Naive thymus-derived CD8-positive, alpha-beta T cell (primary cell): ENCODE results near the gene ZNF138. TPM values are rescaled to one million over a fixed set of nuclear protein-coding genes. Genes with fewer than 3 reads are reported as not detected.
"Not testable (repeated sequence)": the region's sequence is repeated elsewhere in the genome, so short reads cannot be mapped to it uniquely, and the experiment has no call there.

ENCODE experiments used
- ATAC-seq, 2 donors: fragments of 150-1000 bp; cut with Tn5 transposase in 1 of 2; sonication (Bioruptor Pico), chemical (Tn5 transposase) in 1 of 2; 1 replicate in 1 of 2; 2 replicates in 1 of 2; pipeline ENCODE4 v1.10.0; 2021; ENCODE audit warnings: mild to moderate bottlenecking in 2 of 2, moderate library complexity in 2 of 2
- POLR2A ChIA-PET: fragments of 350-600 bp; sonication (Branson Sonifier 250); formaldehyde crosslinking; loops from one replicate; lab custom pipeline; 2021; ENCODE audit warnings: antibody characterized with exemption; lab: Charles Lee
- DNase-seq, 10 donors: peaks; one replicate each; pipeline versions ENCODE4 v3.0.0 to v3.0.0-alpha.2; 2020 to 2022
- H3K27ac Mint-ChIP-seq, 10 donors: one replicate each; pipeline ENCODE4 v1.8.0; 2020 to 2022; ENCODE audit warnings: mild to moderate bottlenecking in 10 of 10, mixed read lengths in 10 of 10, moderate library complexity in 4 of 10, inconsistent platforms in 1 of 10
- H3K27me3 Mint-ChIP-seq, 5 donors: one replicate each; pipeline ENCODE4 v1.8.0; 2021 to 2022; ENCODE audit warnings: mixed read lengths in 5 of 5
- H3K36me3 Mint-ChIP-seq, 3 donors: one replicate each; pipeline ENCODE4 v1.8.0; 2020 to 2022; ENCODE audit warnings: mixed read lengths in 3 of 3, mild to moderate bottlenecking in 2 of 3, inconsistent platforms in 1 of 3
- H3K4me1 Mint-ChIP-seq, 4 donors: one replicate each; pipeline ENCODE4 v1.8.0; 2021 to 2022; ENCODE audit warnings: mixed read lengths in 4 of 4
- H3K4me3 Mint-ChIP-seq, 10 donors: one replicate each; pipeline ENCODE4 v1.8.0; 2020 to 2022; ENCODE audit warnings: mild to moderate bottlenecking in 10 of 10, mixed read lengths in 10 of 10, moderate library complexity in 6 of 10, inconsistent platforms in 1 of 10
- H3K9me3 Mint-ChIP-seq, 9 donors: one replicate each; pipeline ENCODE4 v1.8.0; 2020 to 2022; ENCODE audit warnings: mixed read lengths in 9 of 9, mild to moderate bottlenecking in 3 of 9, inconsistent platforms in 1 of 9, moderate library complexity in 1 of 9
- polyA plus RNA-seq, 3 donors: library from polyadenylated mRNA; unstranded; fragments of 300-500 nt; fragmentation: Illumina TruSeq; gene quantifications; one replicate each; pipeline ENCODE4 v1.2.3, GENCODE V29; 2021
- total RNA-seq, 8 experiments: library from RNA in 2 of 8; stranded (reverse) in 2 of 8; gene quantifications; one replicate each; pipeline ENCODE4 v1.2.3 and lab custom pipeline; 2021 to 2026

The ZNF138 gene
- total and polyA plus RNA-seq, 5 experiments from 2014 or later: 9.2 to 20.4 (median 13.0) TPM

DNA sequence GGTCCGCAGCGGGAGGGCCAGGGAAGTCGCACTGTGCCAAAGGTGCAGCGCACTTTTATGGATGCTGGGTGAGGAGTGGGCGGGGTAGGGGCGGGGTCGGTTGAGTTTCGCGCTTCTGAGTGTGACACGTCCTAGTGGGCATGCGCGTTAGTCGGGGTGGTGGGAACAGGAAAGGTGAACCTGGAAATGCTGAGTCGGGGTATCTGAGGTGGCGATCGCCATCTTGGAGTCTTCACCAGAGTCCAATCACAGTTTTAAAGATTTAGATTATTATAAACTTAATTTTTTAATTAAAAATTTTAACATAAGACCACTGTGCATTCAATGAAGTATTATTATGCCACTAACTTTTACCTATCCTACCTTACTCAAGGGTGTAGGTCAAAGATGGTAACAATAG is 45.7 kb downstream of the ZNF138 start:
- Mint-ChIP-seq H3K36me3 (peaks cover 2 to 40% (median 4%) of the 10 kb centered on the region in 3 donors), H3K9me3 (peaks cover 4 to 64% (median 41%) of the 10 kb centered on the region in 9 donors), H3K27me3 (no peaks in the 10 kb centered on the region), H3K27ac (no peak overlapping the region), H3K4me3 (no peak overlapping the region), H3K4me1 (peaks cover 0 to 8% (median 4%) of the 10 kb centered on the region in 4 donors)
- DNase-seq (no peak), ATAC-seq (no peak)
- POLR2A ChIA-PET: no interaction called here

DNA sequence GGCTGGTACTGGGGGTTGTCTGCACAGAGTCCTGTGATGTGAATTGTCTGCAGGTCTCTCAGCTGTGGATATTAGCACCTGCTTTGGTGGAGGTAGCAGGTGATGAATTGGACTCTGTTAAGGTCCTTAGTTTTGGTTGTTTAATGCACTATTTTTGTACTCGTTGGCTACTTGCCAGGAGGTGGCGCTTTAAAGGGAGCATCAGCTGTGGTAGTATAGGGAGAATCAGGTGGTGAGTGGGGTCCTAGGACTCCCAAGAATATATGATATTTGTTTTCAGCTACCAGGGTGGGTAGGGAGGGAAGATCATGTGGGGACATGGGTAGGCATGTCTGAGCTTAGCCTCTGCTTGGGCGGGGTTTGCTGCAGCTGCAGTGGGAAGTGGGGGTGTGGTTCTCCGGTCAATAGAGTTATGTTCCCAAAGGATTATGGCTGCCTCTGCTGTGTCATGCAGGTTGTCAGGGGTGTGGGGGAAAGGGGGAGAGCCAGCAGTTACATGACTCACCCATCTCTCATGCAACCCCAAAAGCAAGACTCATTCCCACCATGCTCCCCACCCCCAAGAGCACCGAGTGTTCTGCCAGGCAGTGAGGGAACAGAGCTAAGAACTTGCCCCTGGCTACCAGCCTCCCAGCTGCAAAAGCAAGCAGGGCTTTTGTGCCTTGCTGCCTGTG is 55.2 kb downstream of the ZNF138 start:
- Mint-ChIP-seq H3K9me3 (peaks cover 0 to 55% (median 20%) of the 10 kb centered on the region in 9 donors), H3K27me3 (no peaks in the 10 kb centered on the region), H3K4me3 (no peak overlapping the region), H3K27ac (no peak overlapping the region), H3K4me1 (peaks cover 0 to 2% (median 0%) of the 10 kb centered on the region in 4 donors), H3K36me3 (peaks cover 2 to 16% (median 9%) of the 10 kb centered on the region in 3 donors)
- DNase-seq (no peak), ATAC-seq (no peak)
- POLR2A ChIA-PET: no interaction called here

DNA sequence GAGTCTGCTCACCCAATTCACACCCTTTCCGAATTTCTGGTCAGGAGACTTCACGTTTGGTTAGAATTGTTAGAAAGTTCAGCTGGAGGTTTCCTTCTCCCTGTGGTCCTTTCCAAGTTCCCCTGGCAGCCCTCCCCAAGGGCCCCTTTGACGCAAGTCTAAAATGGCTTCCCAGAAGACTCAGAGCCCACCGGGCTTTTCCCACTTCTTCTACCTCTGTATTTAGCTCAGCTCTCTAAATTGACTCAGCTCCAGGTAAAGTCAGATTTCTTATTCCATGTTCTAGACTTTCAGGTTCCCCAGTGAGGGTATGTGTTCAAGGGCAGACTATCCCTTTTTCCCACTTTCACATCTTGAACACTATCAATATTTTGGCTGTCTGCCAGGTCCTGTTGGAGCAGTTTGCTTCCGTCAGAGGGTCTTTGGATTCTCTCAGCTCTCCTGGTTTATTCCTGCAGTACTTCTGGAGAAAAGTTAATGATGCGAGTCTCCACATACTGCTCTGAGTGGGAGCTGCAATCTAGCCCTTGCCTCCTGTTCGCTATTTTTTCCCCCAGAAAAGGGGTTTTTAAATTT is 55.8 kb downstream of the ZNF138 start:
- H3K36me3 Mint-ChIP-seq: peaks cover 2 to 16% (median 9%) of the 10 kb centered on the region in 3 donors
- POLR2A ChIA-PET: no interaction called here
- ATAC-seq (no peak), DNase-seq (no peak)
- no peak overlapping the region for H3K4me3 Mint-ChIP-seq
- H3K27ac Mint-ChIP-seq: no peak overlapping the region
- H3K27me3 Mint-ChIP-seq: no peaks in the 10 kb centered on the region
- H3K4me1 Mint-ChIP-seq: peaks cover 0 to under 1% (median 0%) of the 10 kb centered on the region in 4 donors
- peaks cover 0 to 52% (median 20%) of the 10 kb centered on the region in 9 donors for H3K9me3 Mint-ChIP-seq

DNA sequence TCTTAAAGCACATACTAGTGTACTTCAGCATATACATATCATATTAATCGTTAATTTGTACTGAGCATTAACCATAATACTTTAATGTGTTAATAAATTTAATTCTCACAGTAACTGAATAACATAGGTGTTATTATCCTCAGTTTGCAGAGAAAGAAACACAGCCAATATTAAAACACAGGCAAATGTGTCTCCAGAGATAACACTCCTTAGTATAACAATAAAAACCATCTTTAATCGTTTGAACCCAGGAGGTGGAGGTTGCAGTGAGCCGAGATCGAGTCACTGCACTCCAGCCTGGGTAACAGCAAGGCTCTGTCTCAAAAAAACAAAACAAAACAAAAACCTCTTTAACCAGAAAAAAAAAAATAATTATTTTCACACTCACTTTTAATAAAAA is 59.5 kb downstream of the ZNF138 start:
- no peak for DNase-seq
- H3K4me3 Mint-ChIP-seq: no peak overlapping the region
- no peak overlapping the region for H3K27ac Mint-ChIP-seq
- no peaks in the 10 kb centered on the region for H3K27me3 Mint-ChIP-seq
- peaks cover 2 to 18% (median 4%) of the 10 kb centered on the region in 3 donors for H3K36me3 Mint-ChIP-seq
- no peaks in the 10 kb centered on the region for H3K4me1 Mint-ChIP-seq
- H3K9me3 Mint-ChIP-seq: peaks cover 0 to 22% (median 8%) of the 10 kb centered on the region in 9 donors
- POLR2A ChIA-PET: no interaction called here
- ATAC-seq: no peak

DNA sequence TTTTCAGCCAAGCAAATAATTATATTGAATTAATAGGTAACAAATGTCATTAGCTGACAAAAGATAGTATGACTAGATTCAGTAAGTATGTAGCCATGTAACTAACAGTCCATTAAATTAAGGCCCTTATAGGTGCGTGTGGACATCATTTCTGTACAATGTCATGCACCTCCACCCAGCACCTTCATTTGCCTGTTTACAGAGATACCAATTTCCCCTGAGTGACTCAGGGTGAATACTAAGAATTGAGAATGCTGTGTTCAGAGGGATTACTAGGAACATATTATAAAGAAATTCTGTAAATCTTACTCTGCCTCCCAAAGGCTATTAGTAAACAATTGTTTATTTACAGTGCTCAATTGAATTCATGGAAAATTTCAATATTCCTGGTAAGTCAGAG is 60.7 kb downstream of the ZNF138 start:
- no peak overlapping the region for H3K27ac Mint-ChIP-seq
- no peaks in the 10 kb centered on the region for H3K27me3 Mint-ChIP-seq
- ATAC-seq (no peak), DNase-seq (no peak)
- POLR2A ChIA-PET: no interaction called here
- H3K36me3 Mint-ChIP-seq: peaks cover 2 to 23% (median 4%) of the 10 kb centered on the region in 3 donors
- H3K4me3 Mint-ChIP-seq: no peak overlapping the region
- H3K9me3 Mint-ChIP-seq: peaks cover 0 to 15% (median 4%) of the 10 kb centered on the region in 9 donors
- no peaks in the 10 kb centered on the region for H3K4me1 Mint-ChIP-seq

DNA sequence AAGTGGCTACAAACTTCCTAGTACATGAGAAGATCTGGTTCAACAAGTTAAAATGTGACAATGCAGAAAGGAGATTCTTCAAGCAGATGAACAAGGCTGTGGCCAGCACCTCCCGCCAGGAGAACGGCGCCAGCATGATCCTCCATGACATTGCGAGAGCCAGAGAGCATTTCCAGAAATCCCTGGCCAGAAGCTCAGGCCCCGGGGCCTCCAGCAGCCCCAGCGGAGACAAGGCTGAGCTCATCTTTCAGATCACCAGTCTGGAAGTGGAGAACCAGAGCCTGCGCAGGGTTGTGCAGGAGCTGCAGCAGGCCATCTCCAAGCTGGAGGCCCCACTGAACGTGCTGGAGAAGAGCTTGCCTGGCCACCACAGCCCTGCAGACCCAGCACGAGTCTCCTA is 68.8 kb downstream of the ZNF138 start:
- H3K36me3 Mint-ChIP-seq: peaks cover 0 to 15% (median 5%) of the 10 kb centered on the region in 3 donors
- H3K9me3 Mint-ChIP-seq: peaks cover 0 to 41% (median 16%) of the 10 kb centered on the region in 9 donors
- no peak overlapping the region for H3K27ac Mint-ChIP-seq
- no peak overlapping the region for H3K4me3 Mint-ChIP-seq
- POLR2A ChIA-PET: no interaction called here
- DNase-seq: no peak
- peaks cover 0 to 8% (median 2%) of the 10 kb centered on the region in 5 donors for H3K27me3 Mint-ChIP-seq
- no peak for ATAC-seq
- H3K4me1 Mint-ChIP-seq: no peaks in the 10 kb centered on the region

DNA sequence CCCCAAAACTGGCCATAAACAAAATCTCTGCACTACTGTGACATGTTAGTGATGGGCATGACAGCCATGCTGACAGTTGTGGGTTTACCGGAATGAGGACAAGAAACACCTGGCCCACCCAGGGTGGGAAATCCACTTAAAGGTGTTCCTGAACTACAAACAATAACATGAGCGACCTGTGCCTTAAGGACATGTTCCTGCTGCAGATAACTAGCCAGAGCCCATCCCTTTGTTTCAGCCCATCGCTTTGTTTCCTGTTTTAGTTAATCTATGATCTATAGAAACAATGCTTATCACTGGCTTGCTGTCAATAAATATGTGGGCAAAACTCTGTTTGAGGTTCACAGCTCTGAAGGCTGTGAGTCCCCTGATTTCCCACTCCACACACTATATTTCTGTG is 69.3 kb downstream of the ZNF138 start:
- peaks cover 0 to 40% (median 16%) of the 10 kb centered on the region in 9 donors for H3K9me3 Mint-ChIP-seq
- H3K27me3 Mint-ChIP-seq, H3K4me3 Mint-ChIP-seq, H3K36me3 Mint-ChIP-seq, POLR2A ChIA-PET, H3K4me1 Mint-ChIP-seq, ATAC-seq, H3K27ac Mint-ChIP-seq, DNase-seq: not testable (repeated sequence)

DNA sequence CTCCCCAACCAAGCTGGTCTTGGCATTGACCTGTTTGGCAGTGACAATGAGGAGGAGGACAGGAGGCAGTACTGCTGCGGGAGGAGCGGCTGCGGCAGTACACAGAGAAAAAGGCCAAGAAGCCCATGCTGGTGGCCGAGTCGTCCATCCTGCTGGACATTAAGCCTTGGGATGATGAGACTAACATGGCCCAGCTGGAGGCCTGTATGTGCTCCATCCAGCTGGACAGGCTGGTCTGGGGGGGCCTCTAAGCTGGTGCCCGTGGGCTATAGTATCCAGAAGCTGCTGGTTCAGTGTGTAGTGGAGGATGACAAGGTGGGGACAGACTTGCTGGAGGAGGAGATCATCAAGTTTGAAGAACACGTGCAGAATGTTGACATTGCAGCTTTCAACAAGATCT is 69.7 kb downstream of the ZNF138 start:
- Mint-ChIP-seq H3K36me3 (peaks cover 0 to 7% (median 5%) of the 10 kb centered on the region in 3 donors), H3K27me3 (peaks cover 0 to 8% (median 2%) of the 10 kb centered on the region in 5 donors), H3K4me1 (no peaks in the 10 kb centered on the region), H3K4me3 (no peak overlapping the region), H3K27ac (no peak overlapping the region), H3K9me3 (peaks cover 0 to 41% (median 16%) of the 10 kb centered on the region in 9 donors)
- DNase-seq (no peak), ATAC-seq (no peak)
- POLR2A ChIA-PET: no interaction called here

DNA sequence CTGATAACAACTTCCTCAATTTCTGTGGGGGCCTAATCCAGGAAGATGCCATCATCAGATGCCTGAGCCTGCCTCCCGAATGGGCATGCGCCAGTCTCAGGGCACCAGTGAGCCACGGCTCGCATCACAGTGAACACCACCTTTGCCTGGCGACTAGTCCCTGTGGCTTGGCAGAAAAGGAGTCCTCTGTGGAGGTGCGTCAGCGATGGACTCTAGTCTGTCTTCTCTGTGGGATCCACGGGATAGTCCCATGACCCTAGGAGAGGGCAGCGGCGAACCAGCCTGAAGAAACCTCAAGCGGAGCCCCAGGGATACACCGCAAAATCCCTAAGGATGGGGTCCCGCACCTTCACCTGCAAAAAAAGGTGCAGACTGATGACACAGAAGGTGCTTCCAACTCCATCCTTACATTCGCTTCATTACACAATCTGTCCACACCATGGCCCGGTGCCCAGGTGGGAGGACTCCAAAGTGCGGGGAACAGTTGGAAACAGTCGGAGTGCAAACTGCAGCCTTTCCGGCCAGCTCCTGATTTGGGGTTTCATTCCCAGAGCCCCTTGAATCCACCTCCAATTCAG is 73.7 kb downstream of the ZNF138 start:
- Mint-ChIP-seq H3K4me1 (no peaks in the 10 kb centered on the region), H3K36me3 (peaks cover 0 to 10% (median 5%) of the 10 kb centered on the region in 3 donors), H3K27me3 (peaks cover 0 to 12% (median 2%) of the 10 kb centered on the region in 5 donors), H3K4me3 (no peak overlapping the region), H3K9me3 (peaks cover 0 to 37% (median 13%) of the 10 kb centered on the region in 9 donors), H3K27ac (peak overlapping the region in 1 of 10 donors; percentile 37)
- POLR2A ChIA-PET: no interaction called here
- ATAC-seq (no peak), DNase-seq (no peak)

DNA sequence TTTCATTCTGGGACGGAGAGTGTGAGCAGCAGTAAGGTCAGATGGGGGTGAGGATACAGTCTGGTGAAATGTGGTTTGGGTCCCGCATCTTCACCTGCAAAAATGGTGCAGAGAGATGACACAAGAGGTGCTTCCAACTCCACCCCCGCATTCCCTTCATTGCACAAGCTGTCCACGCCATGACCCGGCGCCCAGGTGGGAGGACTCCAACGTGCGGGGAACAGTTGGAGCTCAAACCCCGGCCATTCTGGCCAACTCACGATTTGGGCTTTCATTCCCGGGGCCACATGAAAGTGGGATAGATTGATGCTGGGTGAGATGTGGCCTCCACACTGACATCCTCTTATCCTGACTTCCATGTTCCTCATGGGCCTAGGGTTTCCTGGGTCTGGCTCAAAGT is 74.3 kb downstream of the ZNF138 start:
- H3K27ac Mint-ChIP-seq: no peak overlapping the region
- H3K4me3 Mint-ChIP-seq: no peak overlapping the region
- peaks cover 0 to 12% (median 3%) of the 10 kb centered on the region in 5 donors for H3K27me3 Mint-ChIP-seq
- peaks cover 0 to 36% (median 12%) of the 10 kb centered on the region in 9 donors for H3K9me3 Mint-ChIP-seq
- no peak for ATAC-seq
- no peak for DNase-seq
- POLR2A ChIA-PET: no interaction called here
- H3K36me3 Mint-ChIP-seq: peaks cover 0 to 10% (median 4%) of the 10 kb centered on the region in 3 donors
- no peaks in the 10 kb centered on the region for H3K4me1 Mint-ChIP-seq

DNA sequence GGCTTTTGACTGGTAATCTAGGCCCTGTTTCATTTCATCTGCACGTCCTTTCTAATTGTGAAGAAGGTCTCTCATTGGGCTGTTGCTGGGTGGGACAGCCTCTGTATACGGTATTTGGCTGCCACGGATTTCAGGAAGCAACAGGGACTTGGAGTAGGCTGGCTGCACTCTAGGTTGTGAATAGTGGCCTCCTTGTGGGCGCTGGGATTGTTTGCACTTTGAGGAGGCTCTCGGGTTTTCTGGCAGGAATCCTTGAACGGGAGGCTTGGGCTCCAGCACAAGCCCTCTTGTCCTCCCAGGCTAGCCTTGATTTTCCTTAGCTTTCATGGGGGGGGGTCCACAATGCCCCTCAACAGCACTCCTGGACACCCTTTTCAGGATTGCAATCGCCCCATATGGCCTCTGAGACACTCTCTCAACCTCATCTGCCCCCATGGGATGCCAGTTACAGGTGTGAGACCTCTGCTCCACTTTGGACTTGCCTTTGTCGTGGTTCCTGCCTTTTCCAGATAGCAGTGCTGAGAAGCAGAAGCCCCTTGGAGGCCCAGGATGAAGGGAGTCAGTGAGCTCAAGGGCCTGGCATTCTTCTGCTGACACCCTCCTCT is 75.0 kb downstream of the ZNF138 start:
- Mint-ChIP-seq H3K9me3 (peaks cover 0 to 31% (median 10%) of the 10 kb centered on the region in 9 donors), H3K36me3 (peaks cover 0 to 14% (median 0%) of the 10 kb centered on the region in 3 donors), H3K27ac (no peak overlapping the region), H3K4me1 (no peaks in the 10 kb centered on the region), H3K27me3 (peaks cover 0 to 18% (median 3%) of the 10 kb centered on the region in 5 donors), H3K4me3 (no peak overlapping the region)
- ATAC-seq (no peak), DNase-seq (no peak)
- POLR2A ChIA-PET: no interaction called here

DNA sequence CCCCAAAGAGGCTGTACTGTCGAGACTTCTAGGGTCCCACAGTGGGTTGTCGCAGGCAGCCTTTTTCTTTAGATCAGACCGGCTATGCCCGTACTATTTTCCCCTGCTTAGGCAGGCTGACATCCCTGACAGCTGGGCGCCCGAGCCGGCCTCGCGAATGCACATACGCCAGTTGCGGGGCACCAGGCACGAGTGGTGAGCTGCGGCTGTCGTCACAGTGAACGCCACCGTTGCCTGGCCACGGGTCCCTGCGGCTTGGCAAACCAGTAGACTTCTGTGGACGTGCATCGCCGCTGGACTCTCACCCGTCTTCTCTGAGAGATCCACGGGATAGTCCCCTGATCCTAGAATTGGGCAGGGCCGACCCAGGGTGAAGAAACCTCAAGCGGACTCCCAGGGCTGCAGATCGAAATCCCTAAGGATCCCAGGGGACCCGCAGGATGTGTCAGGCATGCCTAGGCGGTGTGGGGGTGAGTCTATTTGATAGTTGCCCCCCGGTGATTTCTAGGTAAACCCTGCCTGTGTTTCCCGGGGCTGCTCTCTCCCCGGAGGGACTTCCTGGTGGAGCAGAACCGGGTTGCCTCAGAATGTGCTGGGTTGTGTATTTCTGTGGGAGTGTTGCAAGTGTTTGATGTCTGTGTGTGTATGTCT is 75.8 kb downstream of the ZNF138 start:
- Mint-ChIP-seq H3K4me1 (no peaks in the 10 kb centered on the region), H3K27ac (no peak overlapping the region), H3K9me3 (peaks cover 0 to 28% (median 9%) of the 10 kb centered on the region in 9 donors), H3K27me3 (peaks cover 0 to 18% (median 3%) of the 10 kb centered on the region in 5 donors), H3K36me3 (peaks cover 0 to 14% (median 0%) of the 10 kb centered on the region in 3 donors), H3K4me3 (no peak overlapping the region)
- DNase-seq: no peak
- no peak for ATAC-seq
- POLR2A ChIA-PET: no interaction called here
